Stimulated activated CD4-positive, alpha-beta T cell treated with anti-CD3 and anti-CD28 coated beads, Interleukin-2, amount 100 ng/mL, for 24 hours (primary cell): ENCODE data around the gene FHDC1.

ENCODE experiments used
- DNase-seq, 2 donors: peaks; one replicate each; pipeline ENCODE4 v3.0.0-alpha.2; 2020

Gene FHDC1

DNA sequence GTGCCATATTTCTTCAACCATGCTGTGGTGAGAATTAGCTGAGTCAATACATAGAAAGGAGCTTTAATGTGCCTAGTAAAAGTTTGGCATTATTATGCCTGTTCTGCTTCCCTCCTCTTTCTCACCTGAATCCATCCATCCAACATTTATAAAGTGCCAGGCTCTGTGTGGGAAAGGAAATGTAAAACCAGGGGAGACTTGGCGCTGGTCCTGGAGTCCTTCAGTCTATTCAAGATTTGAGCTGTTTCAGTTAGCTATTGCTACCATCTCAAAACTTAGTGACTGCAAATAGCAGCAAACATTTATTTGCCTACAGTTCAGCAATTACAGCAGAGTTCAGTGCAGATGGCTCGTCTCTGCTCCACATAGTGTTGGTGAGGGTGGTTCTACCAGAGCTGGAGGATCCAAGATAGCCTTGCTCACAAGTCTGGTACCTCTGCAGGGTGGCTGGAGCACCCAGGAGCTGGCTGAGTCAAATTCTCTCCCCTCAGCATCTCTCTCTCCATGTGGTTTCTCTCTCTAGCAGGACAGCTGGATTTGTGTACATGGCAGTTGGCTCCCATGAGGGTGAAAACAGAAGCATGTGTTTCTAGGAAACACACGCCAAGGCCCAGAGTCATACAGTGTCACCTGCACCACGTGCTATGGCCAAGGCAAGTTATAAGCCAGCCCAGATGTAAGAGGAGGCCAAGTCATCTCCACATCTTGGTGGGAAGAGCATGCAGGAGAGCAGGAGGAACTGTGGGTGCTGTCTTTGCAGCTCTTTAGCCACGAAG is 77.3 kb downstream of the FHDC1 start:
- DNase-seq, result no peak

DNA sequence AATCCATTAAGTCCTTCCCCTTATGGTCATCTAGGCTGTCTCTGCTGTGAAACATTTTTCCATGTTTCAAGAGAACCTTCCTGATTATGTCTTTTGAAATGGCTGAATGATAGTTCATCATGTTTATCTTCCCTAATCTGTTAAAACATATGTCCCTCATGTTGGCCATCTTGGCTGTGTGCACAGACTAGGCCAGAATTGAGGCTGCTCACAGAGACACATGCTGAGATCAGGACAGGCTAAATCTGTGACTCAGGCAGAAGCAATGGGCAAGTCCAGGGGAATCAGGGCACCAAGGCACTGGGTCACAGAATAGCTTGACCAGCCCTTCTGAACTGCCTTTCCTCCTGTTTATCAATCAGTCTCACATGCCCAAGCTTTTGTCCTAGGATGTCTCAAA is 78.3 kb downstream of the FHDC1 start:
- no peak for DNase-seq

DNA sequence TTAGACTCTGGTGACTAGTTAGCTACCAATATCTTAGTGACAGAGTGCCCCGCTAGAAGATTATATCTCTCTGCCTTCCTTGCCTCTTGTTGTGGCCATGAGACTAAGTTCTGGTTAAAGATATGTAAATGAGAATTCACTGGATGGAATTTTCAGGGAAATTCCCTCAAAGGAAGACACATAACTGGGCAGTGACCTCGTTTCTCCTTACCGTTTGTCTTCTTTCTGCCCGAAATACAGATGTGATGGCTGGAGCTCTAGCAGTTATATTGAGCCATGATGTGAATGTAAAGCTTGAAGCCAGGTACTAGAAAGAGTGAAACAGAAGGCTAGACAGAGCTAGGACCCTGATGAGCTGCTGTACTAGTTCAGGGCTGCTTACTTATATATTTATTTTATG is 80.5 kb downstream of the FHDC1 start:
- no peak for DNase-seq

DNA sequence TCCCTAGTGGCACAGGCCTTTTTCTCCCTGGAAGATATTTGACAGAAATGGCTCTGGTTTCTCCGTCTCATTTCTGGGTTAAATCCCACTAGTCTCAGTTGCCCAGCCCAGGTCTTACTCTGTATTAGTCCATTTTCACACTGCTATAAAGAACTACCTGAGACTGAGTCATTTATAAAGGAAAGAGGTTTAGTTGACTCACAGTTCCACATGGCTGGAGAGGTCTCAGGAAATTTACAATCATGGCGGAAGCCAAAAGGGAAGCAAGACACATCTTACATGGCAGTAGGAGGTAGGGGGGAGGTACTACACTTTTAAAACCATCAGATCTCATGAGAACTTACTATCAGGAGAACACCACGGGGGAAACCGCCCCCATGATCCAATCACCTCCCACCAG is 81.9 kb downstream of the FHDC1 start:
- no peak for DNase-seq

DNA sequence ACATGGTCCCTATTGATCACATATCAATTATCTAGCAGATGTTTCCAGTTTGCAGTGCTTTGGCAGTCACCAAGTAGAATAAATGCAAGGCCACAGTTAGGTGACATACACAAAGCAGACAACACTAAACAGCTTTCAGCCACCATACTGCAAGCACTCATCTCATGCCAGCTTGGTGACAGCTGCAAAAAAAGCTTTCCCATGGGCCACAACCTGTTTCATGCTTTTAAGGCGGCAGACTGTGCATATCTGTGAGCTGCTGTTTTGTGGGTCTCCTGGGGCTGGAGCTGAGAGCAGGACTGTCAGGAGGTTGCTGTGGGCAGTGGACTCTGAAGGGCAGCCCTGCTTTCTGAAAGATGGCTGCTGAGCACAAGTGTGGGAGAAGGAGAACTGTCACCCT is 82.6 kb downstream of the FHDC1 start:
- DNase-seq, result no peak

DNA sequence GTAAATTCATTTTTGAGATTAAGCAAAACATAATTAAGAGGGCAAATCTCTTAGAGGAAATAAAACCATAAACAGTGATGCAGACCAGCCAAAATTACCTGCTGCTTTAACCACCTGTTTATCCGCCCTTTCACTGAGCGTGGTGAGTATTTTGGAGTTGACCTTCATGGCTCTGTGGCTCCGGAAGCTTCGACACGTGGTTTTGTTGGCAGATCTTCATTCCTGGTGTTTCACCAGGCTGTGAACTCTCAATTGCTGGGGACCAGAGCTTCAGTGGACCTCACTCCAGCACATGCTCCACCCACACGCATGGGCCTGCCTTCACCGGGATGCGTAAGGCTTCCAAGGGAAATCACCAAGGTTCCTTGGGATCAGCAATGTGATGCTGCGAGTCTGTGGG is 83.8 kb downstream of the FHDC1 start:
- DNase-seq, result no peak

DNA sequence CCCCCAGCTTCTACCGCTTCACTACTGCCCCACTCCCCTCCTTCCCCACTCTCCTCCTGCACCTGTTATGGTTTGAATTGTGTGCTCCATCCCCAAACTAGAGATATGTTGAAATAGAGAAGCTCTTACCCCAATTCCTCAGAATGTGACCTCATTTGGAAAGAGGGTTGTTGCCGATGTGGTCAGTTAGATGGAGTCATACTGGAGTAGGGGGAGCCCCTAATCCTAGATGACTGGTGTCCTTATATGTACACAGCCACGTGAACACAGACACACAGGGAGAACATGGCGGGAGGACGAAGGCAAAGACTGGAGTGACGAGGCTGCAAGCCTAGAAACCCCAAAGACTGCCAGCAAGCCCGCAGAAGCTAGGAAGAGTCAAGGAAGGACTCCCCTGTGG is 84.3 kb downstream of the FHDC1 start:
- no peak for DNase-seq

DNA sequence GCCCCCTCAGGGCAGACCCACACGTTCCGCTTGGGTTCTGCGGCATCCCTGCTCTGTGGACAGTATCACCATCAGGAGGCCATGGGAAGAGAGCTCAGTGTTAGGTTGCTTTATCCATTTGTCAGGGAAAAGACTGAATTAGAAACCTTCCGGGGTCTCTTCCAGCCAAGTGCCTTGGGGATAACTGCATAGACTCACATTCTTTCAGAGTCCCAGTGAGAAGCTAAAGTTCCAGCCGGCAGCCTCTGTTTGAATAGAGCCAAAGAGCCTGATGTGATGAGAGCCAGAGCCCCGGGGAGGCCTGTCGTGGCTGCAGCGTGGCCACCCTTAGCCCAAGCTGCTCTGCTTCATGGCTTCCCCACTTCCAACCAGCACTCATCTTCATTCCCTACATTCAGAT is 85.2 kb downstream of the FHDC1 start:
- no peak for DNase-seq

DNA sequence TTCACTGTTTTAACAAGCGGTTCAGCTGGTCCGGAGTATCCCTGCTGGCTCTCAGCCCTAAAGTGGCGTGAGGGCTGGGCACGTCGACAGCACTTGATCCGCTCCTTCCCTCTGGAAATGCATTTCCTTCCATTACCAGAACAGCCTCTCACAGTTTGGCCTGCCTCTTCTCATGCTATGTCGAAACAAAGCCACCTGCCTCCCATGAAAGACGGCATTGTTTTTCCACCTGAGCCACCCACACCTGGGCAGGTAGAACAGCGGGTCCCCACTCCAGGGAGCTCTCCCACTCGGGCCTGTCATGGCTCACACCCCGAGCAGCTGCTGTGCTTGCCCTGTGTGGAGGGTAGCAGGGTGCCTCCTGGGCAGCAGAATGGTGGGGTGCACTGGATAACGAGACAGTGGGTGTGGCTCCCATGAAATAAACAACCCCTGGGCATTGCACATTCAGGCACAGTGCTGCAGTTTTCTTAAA is 86.2 kb downstream of the FHDC1 start:
- DNase-seq, result no peak

DNA sequence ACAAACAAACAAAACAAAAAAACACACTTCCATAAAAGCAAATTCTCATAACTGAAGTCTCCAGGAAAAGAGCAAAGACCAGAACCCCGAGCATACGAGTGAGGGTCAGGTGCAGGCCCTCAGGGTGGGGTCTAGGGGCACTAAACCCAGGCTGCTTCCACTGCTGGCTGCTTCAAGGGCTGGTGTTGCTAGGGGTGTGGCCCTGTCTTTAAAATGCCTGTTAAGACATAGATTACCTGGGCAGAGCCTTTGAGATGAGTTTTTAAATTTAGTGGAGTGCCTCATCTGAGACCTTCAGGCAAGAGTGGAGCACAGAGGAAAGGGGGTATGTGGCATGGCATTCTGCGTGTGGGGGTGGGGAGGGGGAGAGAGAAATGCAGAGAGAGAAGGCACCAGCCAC is 87.0 kb downstream of the FHDC1 start:
- no peak for DNase-seq

DNA sequence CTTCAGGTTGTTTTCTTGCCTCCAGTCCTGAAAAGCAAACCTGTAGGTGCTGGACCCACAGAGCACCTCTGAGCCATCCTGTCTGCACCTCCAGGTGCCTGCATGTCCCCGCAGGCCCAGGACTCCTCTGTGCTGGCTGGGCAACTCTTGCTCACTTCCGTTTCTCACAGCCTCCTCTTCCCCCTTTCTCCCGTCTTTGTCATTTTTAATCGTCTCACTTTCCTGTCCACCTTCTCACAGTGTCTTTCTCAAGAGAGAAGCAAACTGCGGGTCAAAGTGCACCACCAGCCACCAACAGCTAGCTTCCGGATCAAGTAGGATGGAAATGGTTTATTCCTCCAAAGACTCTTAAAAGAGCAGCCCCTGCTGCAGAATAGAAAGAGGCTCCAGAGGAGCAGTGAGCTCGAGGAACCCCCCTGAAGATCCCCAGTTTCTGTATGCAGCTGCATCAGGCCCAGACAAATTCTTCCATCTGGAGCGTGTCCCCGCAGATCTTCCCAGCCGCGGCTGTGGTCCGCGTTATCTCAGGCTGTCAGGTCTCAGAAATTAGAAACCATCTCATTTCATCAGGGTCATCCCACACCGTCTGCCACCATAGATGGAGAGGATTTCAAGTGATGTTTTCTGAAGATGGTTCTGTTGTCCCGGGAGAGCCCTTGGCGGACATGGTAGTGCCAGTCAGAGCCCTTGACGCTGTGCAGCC is 87.7 kb downstream of the FHDC1 start:
- DNase-seq, result no peak

DNA sequence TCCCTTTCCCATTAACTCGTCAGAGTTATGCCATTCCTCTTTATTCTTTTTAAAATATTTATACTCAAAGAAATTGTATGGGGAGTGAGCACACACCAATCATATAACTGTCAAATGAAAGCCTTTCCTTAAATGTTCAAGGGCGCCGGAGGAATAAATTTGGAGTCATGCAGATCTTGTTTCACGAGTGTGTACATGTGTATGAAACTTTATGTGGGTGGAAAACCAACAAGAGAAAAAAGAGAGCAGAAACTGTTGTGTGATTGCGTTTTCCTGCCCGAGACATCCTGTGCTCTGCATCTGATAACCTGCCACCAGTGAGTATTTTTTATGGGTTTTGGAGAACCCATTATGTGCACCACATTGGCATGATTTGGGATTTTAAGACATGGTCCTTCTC is 88.3 kb downstream of the FHDC1 start:
- no peak for DNase-seq

DNA sequence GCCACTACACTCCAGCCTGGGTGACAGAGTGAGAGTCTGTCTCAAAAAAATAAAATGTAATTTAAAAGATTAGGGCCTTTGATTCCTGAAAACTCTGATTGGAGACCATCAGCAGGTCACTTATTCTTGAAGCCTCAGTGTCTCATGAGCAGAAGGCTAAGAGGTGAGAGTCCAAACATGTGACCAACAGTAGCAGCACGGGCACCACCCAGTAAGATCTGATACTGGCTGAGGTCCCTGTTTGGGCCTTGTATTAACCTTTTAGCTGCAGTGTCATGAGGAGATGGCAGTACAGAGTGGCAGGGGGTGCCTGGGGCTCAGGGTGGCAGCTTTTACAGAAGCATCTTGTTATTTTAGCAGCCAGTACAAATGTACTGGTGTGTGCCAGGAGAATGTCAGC is 89.3 kb downstream of the FHDC1 start:
- DNase-seq, result no peak

DNA sequence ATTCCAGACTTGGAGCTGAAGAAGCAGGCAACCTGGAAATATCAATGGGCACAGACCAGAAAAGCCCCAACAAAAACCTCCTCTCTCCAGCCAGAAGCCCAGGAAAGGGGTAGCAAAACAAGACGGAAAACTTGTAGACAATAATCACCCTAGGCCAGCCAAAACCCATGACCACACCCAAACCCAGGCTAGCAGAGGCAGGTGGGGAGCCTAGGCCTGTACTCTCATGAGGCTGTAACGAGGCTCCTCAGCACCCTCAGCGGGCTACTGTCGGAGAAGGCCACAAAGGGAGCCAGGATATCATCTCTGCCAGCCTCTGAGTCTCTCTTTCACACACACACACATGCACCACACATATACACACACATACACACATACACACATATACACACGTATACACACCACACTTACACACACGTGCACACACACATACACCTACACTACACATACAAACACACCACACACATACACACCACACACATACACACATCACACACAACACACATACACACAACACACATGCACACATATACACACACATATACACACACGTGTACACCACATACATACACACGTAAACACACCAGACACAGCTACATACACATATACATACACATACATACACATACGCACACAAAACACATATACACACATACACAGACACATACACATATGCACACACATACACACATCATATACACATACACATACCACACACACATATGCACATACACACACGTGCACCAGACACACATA is 90.6 kb downstream of the FHDC1 start:
- no peak for DNase-seq

DNA sequence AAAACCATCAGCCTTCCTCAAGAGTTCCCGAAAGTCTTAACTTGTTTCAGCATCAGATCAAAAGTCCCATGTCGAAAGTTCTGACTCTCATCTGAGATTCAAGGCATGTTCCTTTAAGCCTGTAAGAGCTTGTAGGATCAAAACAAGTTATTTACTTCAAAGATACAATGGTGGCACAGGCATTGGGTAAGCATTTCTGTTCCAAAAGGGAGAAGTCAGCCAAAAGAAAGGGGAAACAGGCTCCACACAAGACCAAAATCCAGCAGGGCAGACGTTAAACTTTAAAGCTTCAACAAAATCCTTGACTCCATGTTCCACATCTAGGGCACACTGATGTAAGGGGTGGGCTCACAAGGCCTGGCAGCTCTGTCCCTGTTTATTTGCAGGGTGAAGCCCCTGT is 91.7 kb downstream of the FHDC1 start:
- no peak for DNase-seq

DNA sequence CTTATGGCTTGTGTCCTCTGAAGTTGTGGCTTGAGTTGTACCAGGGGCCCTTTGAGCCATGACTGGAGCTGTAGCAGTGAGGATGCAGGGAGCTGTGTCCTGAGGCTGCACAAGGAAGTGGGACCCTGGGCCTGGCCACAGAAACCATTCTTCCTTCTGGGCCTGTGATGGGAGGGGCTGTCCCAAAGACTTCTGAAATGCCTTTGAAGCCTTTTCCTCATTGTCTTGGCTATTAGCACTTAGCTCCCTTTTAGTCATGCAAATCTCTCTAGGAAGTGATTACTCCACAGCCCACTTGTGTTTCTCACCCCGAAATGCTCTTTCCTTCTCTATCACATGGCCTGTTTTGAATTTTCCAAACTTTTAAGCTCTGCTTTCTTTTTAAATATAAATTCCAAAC is 92.4 kb downstream of the FHDC1 start:
- DNase-seq, result no peak
